PC-3 (cell line): ENCODE measurements around the gene ST3GAL3.

Experiments used
- EZH2phosphoT487 ChIP-seq: fragments of 300-600 bp; sonication (generic); IDR thresholded peaks from 2 replicates; pipeline ENCODE4 v1.6.1; 2018; ENCODE audit warnings: mild to moderate bottlenecking, antibody characterized with exemption, low read length, borderline replicate concordance
- TF ChIP-seq, protein P1 (sequence below): fragments of 300-600 bp; sonication (generic); conservative IDR thresholded peaks from 2 replicates; pipeline ENCODE4 v1.5.1; 2017; ENCODE audit warnings: antibody characterized with exemption, low read depth, mild to moderate bottlenecking, low read length

DNA sequence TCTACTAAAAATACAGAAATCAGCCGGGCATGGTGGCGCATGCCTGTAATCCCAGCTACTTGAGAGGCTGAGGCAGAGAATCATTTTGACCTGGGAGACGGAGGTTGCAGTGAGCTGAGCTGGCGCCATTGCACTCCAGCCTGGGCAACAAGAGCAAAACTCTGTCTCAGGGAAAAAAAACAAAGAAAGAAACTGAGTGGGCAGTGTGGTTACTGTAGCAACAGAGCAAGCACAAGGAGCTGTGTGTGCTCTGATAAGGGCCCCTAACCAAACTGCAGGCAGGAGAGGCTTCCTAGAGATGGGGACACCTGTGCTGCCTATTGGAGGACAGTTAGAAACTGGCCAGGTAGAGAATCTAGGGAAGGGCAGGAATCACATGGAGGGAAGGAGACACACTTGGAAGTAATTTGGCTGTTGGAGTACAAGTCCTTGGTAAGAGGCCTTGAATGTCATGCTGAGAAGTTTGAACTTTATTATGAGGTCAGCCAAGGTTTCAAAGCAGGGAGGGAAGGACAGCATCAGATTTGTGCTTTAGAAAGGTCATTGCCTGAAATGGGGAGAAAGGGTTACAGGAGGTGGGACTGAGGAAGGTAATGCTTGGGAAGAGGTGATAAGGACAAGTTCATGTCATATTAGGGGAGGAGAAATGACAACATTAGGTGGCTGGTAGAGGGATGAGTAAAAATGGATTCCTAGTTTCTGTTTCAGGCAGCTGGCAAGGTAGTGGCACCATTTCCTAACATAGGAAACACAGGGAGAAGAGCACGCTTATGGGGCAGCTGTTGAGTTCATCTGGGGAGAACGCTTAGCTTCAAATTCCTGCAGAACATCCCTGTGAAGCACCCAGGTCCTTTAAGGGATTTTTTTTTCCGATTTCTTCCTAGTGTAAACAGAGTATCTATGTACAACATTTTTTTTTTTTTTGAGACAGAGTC lies 157.0 kb downstream of the ST3GAL3 start:
- TF ChIP-seq, protein P1, sequence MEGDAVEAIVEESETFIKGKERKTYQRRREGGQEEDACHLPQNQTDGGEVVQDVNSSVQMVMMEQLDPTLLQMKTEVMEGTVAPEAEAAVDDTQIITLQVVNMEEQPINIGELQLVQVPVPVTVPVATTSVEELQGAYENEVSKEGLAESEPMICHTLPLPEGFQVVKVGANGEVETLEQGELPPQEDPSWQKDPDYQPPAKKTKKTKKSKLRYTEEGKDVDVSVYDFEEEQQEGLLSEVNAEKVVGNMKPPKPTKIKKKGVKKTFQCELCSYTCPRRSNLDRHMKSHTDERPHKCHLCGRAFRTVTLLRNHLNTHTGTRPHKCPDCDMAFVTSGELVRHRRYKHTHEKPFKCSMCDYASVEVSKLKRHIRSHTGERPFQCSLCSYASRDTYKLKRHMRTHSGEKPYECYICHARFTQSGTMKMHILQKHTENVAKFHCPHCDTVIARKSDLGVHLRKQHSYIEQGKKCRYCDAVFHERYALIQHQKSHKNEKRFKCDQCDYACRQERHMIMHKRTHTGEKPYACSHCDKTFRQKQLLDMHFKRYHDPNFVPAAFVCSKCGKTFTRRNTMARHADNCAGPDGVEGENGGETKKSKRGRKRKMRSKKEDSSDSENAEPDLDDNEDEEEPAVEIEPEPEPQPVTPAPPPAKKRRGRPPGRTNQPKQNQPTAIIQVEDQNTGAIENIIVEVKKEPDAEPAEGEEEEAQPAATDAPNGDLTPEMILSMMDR = no peak
- TF ChIP-seq EZH2phosphoT487 = no peak
